HUES64 (cell line): ENCODE results near the gene GPR15LG.

ENCODE experiments used
- H3K27ac ChIP-seq: 2 replicates; pipeline ENCODE4 v1.7.0; 2013; ENCODE audit warnings: low read depth, low read length, inconsistent platforms
- H3K27me3 ChIP-seq: 2 replicates; pipeline ENCODE4 v1.6.1; 2013; ENCODE audit warnings: mild to moderate bottlenecking, low read length; ENCODE audit not compliant: insufficient read depth
- H3K36me3 ChIP-seq: 2 replicates; pipeline ENCODE4 v1.6.1; 2013; ENCODE audit warnings: mild to moderate bottlenecking, low read length; ENCODE audit not compliant: insufficient read depth
- H3K4me1 ChIP-seq: 2 replicates; pipeline ENCODE4 v1.6.1; 2013; ENCODE audit warnings: mild to moderate bottlenecking, low read length, moderate library complexity; ENCODE audit not compliant: insufficient read depth
- H3K4me3 ChIP-seq: 2 replicates; pipeline ENCODE4 v1.5.1; 2013; ENCODE audit warnings: mild to moderate bottlenecking, low read length, moderate library complexity
- H3K9ac ChIP-seq: 2 replicates; pipeline ENCODE4 v1.6.1; 2013; ENCODE audit warnings: mild to moderate bottlenecking, low read depth, low read length
- H3K9me3 ChIP-seq: 2 replicates; pipeline ENCODE4 v1.6.1; 2013; ENCODE audit warnings: low read depth, low read length; ENCODE audit not compliant: insufficient read depth
- WGBS: fragments of 150-250, 120-280 bp; methylation state at CpG from one replicate; pipeline ENCODE4 v1.1.7; 2013; ENCODE audit warnings: missing lambda C conversion rate; 5-methylcytosine and 5-hydroxymethylcytosine counted together

The GPR15LG gene

GRCh38 chr10:84204122-84204521 lies 30.5 kb downstream of the GPR15LG start:
- Histone ChIP-seq H3K27me3 (no peaks in the 10 kb centered on the region), H3K27ac (no peak overlapping the region), H3K9ac (no peak overlapping the region), H3K4me1 (no peaks in the 10 kb centered on the region), H3K4me3 (no peak overlapping the region), H3K9me3 (no peaks in the 10 kb centered on the region), H3K36me3 (no peaks in the 10 kb centered on the region)
- WGBS, result 84% methylated on average over 4 of the region's 4 CpGs

GRCh38 chr10:84204610-84205009 lies 31.0 kb downstream of the GPR15LG start:
- Histone ChIP-seq H3K9ac (no peak overlapping the region), H3K36me3 (no peaks in the 10 kb centered on the region), H3K27me3 (no peaks in the 10 kb centered on the region), H3K9me3 (no peaks in the 10 kb centered on the region), H3K27ac (no peak overlapping the region), H3K4me1 (no peaks in the 10 kb centered on the region), H3K4me3 (no peak overlapping the region)
- WGBS, result 94% methylated on average over 4 of the region's 4 CpGs

GRCh38 chr10:84205049-84205852 lies 31.6 kb downstream of the GPR15LG start:
- H3K27ac ChIP-seq, result no peak overlapping the region
- WGBS, result 37% methylated on average over 7 of the region's 8 CpGs
- no peak overlapping the region for H3K4me3 ChIP-seq
- no peaks in the 10 kb centered on the region for H3K9me3 ChIP-seq
- H3K9ac ChIP-seq, result no peak overlapping the region
- H3K4me1 ChIP-seq, result no peaks in the 10 kb centered on the region
- no peaks in the 10 kb centered on the region for H3K36me3 ChIP-seq
- no peaks in the 10 kb centered on the region for H3K27me3 ChIP-seq

GRCh38 chr10:84205853-84206525 lies 32.4 kb downstream of the GPR15LG start:
- Histone ChIP-seq H3K9me3 (no peaks in the 10 kb centered on the region), H3K4me3 (no peak overlapping the region), H3K36me3 (no peaks in the 10 kb centered on the region), H3K27me3 (no peaks in the 10 kb centered on the region), H3K27ac (no peak overlapping the region), H3K9ac (no peak overlapping the region), H3K4me1 (no peaks in the 10 kb centered on the region)
- 69% methylated on average over 6 of the region's 6 CpGs for WGBS

GRCh38 chr10:84208023-84208422 lies 34.4 kb downstream of the GPR15LG start:
- Histone ChIP-seq H3K27ac (no peak overlapping the region), H3K4me3 (no peak overlapping the region), H3K27me3 (no peaks in the 10 kb centered on the region), H3K9me3 (no peaks in the 10 kb centered on the region), H3K36me3 (no peaks in the 10 kb centered on the region), H3K9ac (no peak overlapping the region), H3K4me1 (no peaks in the 10 kb centered on the region)
- 90% methylated on average over 10 of the region's 10 CpGs for WGBS

- no peak overlapping the region for H3K27ac ChIP-seq
- no peak overlapping the region for H3K4me3 ChIP-seq
- H3K27me3 ChIP-seq, result no peaks in the 10 kb centered on the region
- H3K4me1 ChIP-seq, result no peaks in the 10 kb centered on the region
- no peak overlapping the region for H3K9ac ChIP-seq
- H3K36me3 ChIP-seq, result no peaks in the 10 kb centered on the region
- 89% methylated on average over 2 of the region's 2 CpGs for WGBS
- no peaks in the 10 kb centered on the region for H3K9me3 ChIP-seq
These were observed 38.0 kb downstream of the GPR15LG start for GRCh38 chr10:84211566-84211965.

GRCh38 chr10:84212014-84212413 lies 38.4 kb downstream of the GPR15LG start:
- no peak overlapping the region for H3K9ac ChIP-seq
- no peaks in the 10 kb centered on the region for H3K9me3 ChIP-seq
- no peaks in the 10 kb centered on the region for H3K27me3 ChIP-seq
- H3K27ac ChIP-seq, result no peak overlapping the region
- no peak overlapping the region for H3K4me3 ChIP-seq
- H3K4me1 ChIP-seq, result no peaks in the 10 kb centered on the region
- WGBS, result 85% methylated on average over 5 of the region's 5 CpGs
- no peaks in the 10 kb centered on the region for H3K36me3 ChIP-seq

GRCh38 chr10:84213076-84213475 lies 39.5 kb downstream of the GPR15LG start:
- Histone ChIP-seq H3K36me3 (no peaks in the 10 kb centered on the region), H3K9ac (no peak overlapping the region), H3K27ac (no peak overlapping the region), H3K27me3 (no peaks in the 10 kb centered on the region), H3K4me1 (no peaks in the 10 kb centered on the region), H3K9me3 (no peaks in the 10 kb centered on the region), H3K4me3 (no peak overlapping the region)
- WGBS, result 94% methylated on average over 11 of the region's 11 CpGs

GRCh38 chr10:84214046-84214572 lies 40.5 kb downstream of the GPR15LG start:
- H3K27me3 ChIP-seq, result no peaks in the 10 kb centered on the region
- no peaks in the 10 kb centered on the region for H3K36me3 ChIP-seq
- no peak overlapping the region for H3K9ac ChIP-seq
- H3K9me3 ChIP-seq, result no peaks in the 10 kb centered on the region
- no peak overlapping the region for H3K4me3 ChIP-seq
- no peak overlapping the region for H3K27ac ChIP-seq
- 94% methylated on average over 25 of the region's 25 CpGs for WGBS
- H3K4me1 ChIP-seq, result no peaks in the 10 kb centered on the region

GRCh38 chr10:84214612-84215235 lies 41.1 kb downstream of the GPR15LG start:
- no peaks in the 10 kb centered on the region for H3K4me1 ChIP-seq
- H3K4me3 ChIP-seq, result no peak overlapping the region
- no peaks in the 10 kb centered on the region for H3K9me3 ChIP-seq
- no peaks in the 10 kb centered on the region for H3K27me3 ChIP-seq
- no peaks in the 10 kb centered on the region for H3K36me3 ChIP-seq
- no peak overlapping the region for H3K9ac ChIP-seq
- H3K27ac ChIP-seq, result no peak overlapping the region
- WGBS, result 74% methylated on average over 12 of the region's 12 CpGs

- H3K27me3 ChIP-seq, result no peaks in the 10 kb centered on the region
- no peak overlapping the region for H3K27ac ChIP-seq
- H3K4me1 ChIP-seq, result no peaks in the 10 kb centered on the region
- WGBS, result 93% methylated on average over 9 of the region's 9 CpGs
- H3K36me3 ChIP-seq, result no peaks in the 10 kb centered on the region
- no peaks in the 10 kb centered on the region for H3K9me3 ChIP-seq
- H3K4me3 ChIP-seq, result no peak overlapping the region
- H3K9ac ChIP-seq, result no peak overlapping the region
These were observed 43.2 kb downstream of the GPR15LG start for GRCh38 chr10:84216834-84217233.
